IPS-15b (cell line): ENCODE measurements around the gene KTN1.

Experiments
- H3K27me3 ChIP-seq: one replicate; pipeline ENCODE4 v1.6.1; 2013; ENCODE audit warnings: low read length; ENCODE audit not compliant: control insufficient read depth, insufficient read depth
- H3K36me3 ChIP-seq: one replicate; pipeline ENCODE4 v1.6.1; 2013; ENCODE audit warnings: low read length; ENCODE audit not compliant: control insufficient read depth, insufficient read depth
- H3K4me1 ChIP-seq: one replicate; pipeline ENCODE4 v1.6.1; 2013; ENCODE audit warnings: mild to moderate bottlenecking, low read length; ENCODE audit not compliant: control insufficient read depth, insufficient read depth
- H3K4me3 ChIP-seq: one replicate; pipeline ENCODE4 v1.5.1; 2013; ENCODE audit warnings: low read depth, low read length
- H3K9ac ChIP-seq: one replicate; pipeline ENCODE4 v1.6.1; 2013; ENCODE audit warnings: low read depth, mild to moderate bottlenecking, low read length
- H3K9me3 ChIP-seq: one replicate; pipeline ENCODE4 v1.6.1; 2013; ENCODE audit warnings: mild to moderate bottlenecking, low read length; ENCODE audit not compliant: control insufficient read depth, insufficient read depth

Gene KTN1

DNA sequence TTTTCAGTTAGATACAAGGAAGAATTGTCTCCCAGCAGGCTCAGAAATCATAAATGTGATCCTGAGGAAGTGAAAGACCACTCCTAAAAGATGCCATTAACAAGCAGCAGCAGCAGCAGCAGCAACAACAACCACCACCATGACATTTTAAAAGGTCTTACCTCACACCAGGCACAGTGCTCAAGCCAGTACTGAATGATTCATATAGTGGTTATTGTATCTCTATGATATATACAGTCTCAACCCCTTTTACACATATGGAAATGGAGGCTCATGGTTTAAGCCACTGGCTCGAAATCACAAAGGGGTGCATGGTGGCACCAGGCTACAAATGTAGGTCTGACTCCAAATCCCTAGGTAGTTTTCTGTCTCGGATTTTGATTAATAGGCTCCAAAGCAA, 126.9 kb downstream of the KTN1 start:
- Histone ChIP-seq H3K36me3 (no peaks in the 10 kb centered on the region), H3K27me3 (no peaks in the 10 kb centered on the region), H3K9me3 (no peaks in the 10 kb centered on the region), H3K4me1 (no peaks in the 10 kb centered on the region), H3K4me3 (no peak overlapping the region), H3K9ac (no peak overlapping the region)

GRCh38 chr14:55707365-55707804, 127.4 kb downstream of the KTN1 start:
- H3K9ac ChIP-seq: no peak overlapping the region
- no peaks in the 10 kb centered on the region for H3K36me3 ChIP-seq
- no peaks in the 10 kb centered on the region for H3K27me3 ChIP-seq
- no peaks in the 10 kb centered on the region for H3K9me3 ChIP-seq
- no peaks in the 10 kb centered on the region for H3K4me1 ChIP-seq
- H3K4me3 ChIP-seq: no peak overlapping the region

DNA sequence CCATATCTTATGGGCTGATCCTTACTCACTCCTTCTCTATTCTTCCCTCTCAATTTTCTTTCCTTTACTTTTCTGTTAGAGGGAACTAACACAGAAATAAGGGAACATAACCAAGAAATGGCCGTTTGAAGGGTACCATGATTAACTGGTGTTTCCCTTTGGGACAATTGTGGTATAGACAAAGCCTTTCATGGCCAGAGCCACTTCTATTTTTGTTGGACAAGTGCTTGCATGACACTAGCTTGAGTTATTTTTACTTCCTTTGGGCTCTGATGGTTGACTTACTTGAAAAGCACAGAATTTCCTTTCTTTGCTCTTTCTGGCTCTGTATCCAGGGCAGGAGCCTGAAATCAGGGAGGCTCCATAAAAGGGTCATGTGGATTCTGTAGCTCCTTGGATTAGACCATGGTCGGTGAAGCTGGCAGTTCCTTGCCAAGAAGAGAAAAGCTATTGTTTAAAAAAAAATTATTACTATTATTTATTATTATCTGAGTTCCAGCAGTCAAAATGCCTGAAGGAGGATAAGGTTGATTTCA, 130.6 kb downstream of the KTN1 start:
- no peaks in the 10 kb centered on the region for H3K36me3 ChIP-seq
- no peaks in the 10 kb centered on the region for H3K4me1 ChIP-seq
- H3K9ac ChIP-seq: no peak overlapping the region
- no peak overlapping the region for H3K4me3 ChIP-seq
- H3K27me3 ChIP-seq: no peaks in the 10 kb centered on the region
- H3K9me3 ChIP-seq: no peaks in the 10 kb centered on the region

DNA sequence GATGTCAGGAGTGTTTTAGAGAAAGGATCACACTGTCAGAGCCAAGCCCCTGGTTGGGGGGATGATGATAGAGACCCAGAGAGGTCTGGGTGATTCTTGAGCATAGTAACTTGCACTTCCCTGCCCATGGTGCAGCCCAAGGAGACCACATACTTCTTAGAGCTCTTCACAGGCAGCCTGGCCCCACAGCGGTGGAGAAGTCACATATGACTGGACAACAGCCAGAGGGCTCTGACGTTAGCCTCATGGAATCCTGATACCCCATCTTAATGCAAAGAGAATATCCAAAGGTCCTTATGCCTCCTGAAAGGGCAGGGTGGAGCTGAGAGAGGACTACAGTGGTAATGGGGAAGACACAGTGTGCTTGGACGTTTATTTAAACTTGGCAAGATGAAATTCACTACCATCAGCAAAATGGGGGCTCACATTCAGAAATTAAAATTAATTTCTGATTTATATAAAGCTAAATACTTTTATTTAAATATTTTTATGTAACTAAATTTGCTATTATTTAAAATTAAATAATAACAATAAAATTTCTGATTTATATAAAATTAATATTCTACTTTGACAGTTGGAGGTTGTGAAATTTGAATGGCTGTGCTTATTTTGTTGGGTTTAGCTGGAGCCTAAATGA, 131.3 kb downstream of the KTN1 start:
- no peaks in the 10 kb centered on the region for H3K36me3 ChIP-seq
- no peak overlapping the region for H3K9ac ChIP-seq
- H3K9me3 ChIP-seq: no peaks in the 10 kb centered on the region
- no peaks in the 10 kb centered on the region for H3K4me1 ChIP-seq
- no peak overlapping the region for H3K4me3 ChIP-seq
- no peaks in the 10 kb centered on the region for H3K27me3 ChIP-seq

DNA sequence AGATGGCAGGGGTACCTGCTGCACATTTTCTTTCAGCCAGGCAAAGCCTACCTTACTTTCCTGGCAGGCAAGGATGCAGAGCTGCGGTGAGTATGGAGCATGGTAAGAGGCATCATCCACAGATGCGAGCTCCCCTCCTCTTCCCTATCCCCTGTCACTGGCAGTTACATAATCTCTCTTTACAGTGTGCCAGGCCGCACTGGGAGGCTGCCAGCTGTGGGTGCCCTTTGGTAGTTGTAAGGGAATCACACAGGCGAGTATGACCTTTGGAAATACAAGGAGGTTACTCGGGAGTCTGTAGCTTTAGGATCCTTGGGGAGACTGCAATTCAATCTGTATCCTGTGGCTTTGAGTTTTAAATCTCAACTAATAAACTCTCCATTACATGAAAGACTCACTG, 132.5 kb downstream of the KTN1 start:
- Histone ChIP-seq H3K36me3 (no peaks in the 10 kb centered on the region), H3K4me1 (no peaks in the 10 kb centered on the region), H3K27me3 (no peaks in the 10 kb centered on the region), H3K4me3 (no peak overlapping the region), H3K9me3 (no peaks in the 10 kb centered on the region), H3K9ac (no peak overlapping the region)

- Histone ChIP-seq H3K36me3 (no peaks in the 10 kb centered on the region), H3K4me1 (no peaks in the 10 kb centered on the region), H3K9me3 (no peaks in the 10 kb centered on the region), H3K9ac (no peak overlapping the region), H3K4me3 (no peak overlapping the region), H3K27me3 (no peaks in the 10 kb centered on the region)
Observed at GRCh38 chr14:55713486-55713885, 133.5 kb downstream of the KTN1 start.

DNA sequence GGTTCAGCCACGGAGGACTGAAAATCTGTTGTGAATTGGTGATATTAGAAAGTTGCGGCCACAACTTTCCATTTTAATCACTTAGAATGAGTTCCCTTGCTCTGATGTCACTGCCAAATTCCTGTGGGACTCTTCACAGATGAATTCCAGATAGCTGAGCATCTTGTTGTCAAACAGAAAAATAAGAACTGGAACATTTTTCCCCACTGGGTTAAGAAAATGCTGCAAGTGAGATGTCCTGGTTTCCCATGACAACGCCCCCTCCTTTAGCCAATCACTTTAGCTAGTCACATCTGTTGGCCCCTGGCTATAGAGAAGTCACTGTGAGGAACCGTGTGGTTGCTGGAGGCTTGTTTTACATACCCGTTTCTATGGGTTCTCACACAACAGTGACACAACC, 135.9 kb downstream of the KTN1 start:
- no peaks in the 10 kb centered on the region for H3K27me3 ChIP-seq
- no peak overlapping the region for H3K9ac ChIP-seq
- no peaks in the 10 kb centered on the region for H3K36me3 ChIP-seq
- no peaks in the 10 kb centered on the region for H3K4me1 ChIP-seq
- no peaks in the 10 kb centered on the region for H3K9me3 ChIP-seq
- H3K4me3 ChIP-seq: no peak overlapping the region

- no peaks in the 10 kb centered on the region for H3K27me3 ChIP-seq
- no peak overlapping the region for H3K4me3 ChIP-seq
- no peaks in the 10 kb centered on the region for H3K36me3 ChIP-seq
- no peak overlapping the region for H3K9ac ChIP-seq
- H3K9me3 ChIP-seq: no peaks in the 10 kb centered on the region
- H3K4me1 ChIP-seq: no peaks in the 10 kb centered on the region
Observed at GRCh38 chr14:55717621-55718020, 137.6 kb downstream of the KTN1 start.

DNA sequence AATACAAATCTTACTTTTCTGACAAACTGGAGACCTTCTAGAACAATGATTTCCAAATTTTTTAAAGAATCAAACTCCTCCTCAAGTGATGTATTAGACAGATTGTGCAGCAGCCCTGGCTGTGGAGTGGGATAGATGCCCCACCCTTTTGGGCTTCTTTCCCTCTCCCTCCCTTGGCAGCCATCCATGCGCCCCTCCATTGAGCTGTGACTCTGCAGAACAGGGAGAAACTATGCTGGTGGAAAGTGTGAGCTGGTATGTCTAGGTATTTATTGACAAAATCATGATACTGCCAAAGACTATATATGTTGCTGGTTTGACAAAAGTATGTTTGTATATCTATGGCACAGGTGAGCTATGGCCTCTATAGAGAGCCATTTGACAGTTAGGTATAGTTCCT, 138.5 kb downstream of the KTN1 start:
- Histone ChIP-seq H3K9me3 (no peaks in the 10 kb centered on the region), H3K27me3 (no peaks in the 10 kb centered on the region), H3K4me1 (no peaks in the 10 kb centered on the region), H3K36me3 (no peaks in the 10 kb centered on the region), H3K9ac (no peak overlapping the region), H3K4me3 (no peak overlapping the region)

DNA sequence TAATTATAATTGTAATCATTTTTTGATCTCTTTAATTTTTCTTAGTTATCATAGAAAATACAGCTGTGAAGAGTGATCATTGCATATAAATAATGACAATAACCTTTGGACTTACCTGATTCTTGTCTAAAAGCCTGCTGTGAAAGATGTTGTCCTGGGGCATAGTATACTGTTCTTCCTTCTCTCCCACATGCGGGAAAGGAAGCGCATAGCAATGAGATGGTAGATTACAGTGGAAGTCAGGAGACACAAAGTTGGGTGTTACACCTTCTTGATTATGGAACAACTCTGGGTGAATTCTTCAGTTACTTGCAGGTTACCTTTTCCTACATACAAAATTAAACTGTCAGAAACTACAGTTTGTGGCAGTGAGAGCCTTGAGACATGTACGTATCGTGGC, 140.8 kb downstream of the KTN1 start:
- Histone ChIP-seq H3K4me1 (no peaks in the 10 kb centered on the region), H3K4me3 (no peak overlapping the region), H3K36me3 (no peaks in the 10 kb centered on the region), H3K9me3 (no peaks in the 10 kb centered on the region), H3K27me3 (no peaks in the 10 kb centered on the region), H3K9ac (no peak overlapping the region)

DNA sequence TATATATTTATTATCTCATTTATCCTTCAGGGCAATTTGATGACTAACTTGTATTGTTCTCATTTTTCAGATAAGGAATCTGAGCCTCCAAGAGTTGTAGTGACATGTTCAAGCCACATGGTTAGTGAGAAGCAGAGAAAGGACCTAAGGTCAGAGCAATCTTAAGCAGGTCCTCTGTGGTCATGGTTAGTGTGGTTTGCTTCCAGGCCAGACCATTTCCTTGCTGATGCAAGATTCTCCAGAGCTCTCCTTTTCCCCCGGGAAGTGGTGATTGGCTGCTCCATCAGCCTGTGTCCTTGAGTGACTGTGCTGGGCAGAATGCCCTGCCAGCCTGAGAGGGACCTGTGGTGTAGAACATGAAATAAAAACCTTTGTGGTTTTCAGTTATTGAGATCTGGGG, 141.3 kb downstream of the KTN1 start:
- Histone ChIP-seq H3K9me3 (no peaks in the 10 kb centered on the region), H3K4me1 (no peaks in the 10 kb centered on the region), H3K27me3 (no peaks in the 10 kb centered on the region), H3K4me3 (no peak overlapping the region), H3K36me3 (no peaks in the 10 kb centered on the region), H3K9ac (no peak overlapping the region)

- Histone ChIP-seq H3K27me3 (no peaks in the 10 kb centered on the region), H3K4me3 (no peak overlapping the region), H3K4me1 (no peaks in the 10 kb centered on the region), H3K9ac (no peak overlapping the region), H3K36me3 (no peaks in the 10 kb centered on the region), H3K9me3 (no peaks in the 10 kb centered on the region)
Observed at GRCh38 chr14:55722054-55722453, 142.0 kb downstream of the KTN1 start.
